22Rv1 (cell line): Measurements from ENCODE around the gene GLYATL3.
A peak's percentile ranks its signal among the peaks of the same experiment; 100 is the strongest.

Experiments used
- H3K27ac ChIP-seq: fragments of 450-650 bp; 2 replicates; pipeline ENCODE4 v1.5.1; 2017
- CTCF ChIP-seq: fragments of 450-650 bp; IDR thresholded peaks from 2 replicates; pipeline ENCODE4 v1.5.1; 2017; ENCODE audit warnings: mild to moderate bottlenecking
- ZFX ChIP-seq: fragments of 450-650 bp; IDR thresholded peaks from 2 replicates; pipeline ENCODE4 v1.6.1; 2017; ENCODE audit warnings: antibody characterized with exemption, borderline replicate concordance

Gene GLYATL3

GRCh38 chr6:49549691-49550491 lies 50.2 kb downstream of the GLYATL3 start:
- peak overlapping the region; percentile 31; the same call in 1 of the 2 replicates for H3K27ac ChIP-seq
- no peak for TF ChIP-seq CTCF

GRCh38 chr6:49550492-49551077 lies 50.9 kb downstream of the GLYATL3 start, which contains the start of gene C6orf141:
Gene C6orf141, plus strand, starts transcription at chr6:49550668. Its CDS starts 125 bp downstream, at chr6:49550793.
- H3K27ac ChIP-seq = peak within 1 kb of the TSS; percentile 31; the same call in 1 of the 2 replicates
- no peak for TF ChIP-seq CTCF
- TF ChIP-seq ZFX = no peak

- no peak overlapping the region for H3K27ac ChIP-seq
- TF ChIP-seq CTCF (no peak), ZFX (no peak)
Measured at GRCh38 chr6:49551078-49551865, 51.5 kb downstream of the GLYATL3 start.

- TF ChIP-seq CTCF (no peak), ZFX (no peak)
- no peak overlapping the region for H3K27ac ChIP-seq
Measured at GRCh38 chr6:49551866-49552129, 52.1 kb downstream of the GLYATL3 start.

GRCh38 chr6:49552596-49552995 lies 52.9 kb downstream of the GLYATL3 start:
- TF ChIP-seq CTCF (no peak), ZFX (no peak)
- H3K27ac ChIP-seq = no peak overlapping the region

GRCh38 chr6:49553384-49553783 lies 53.7 kb downstream of the GLYATL3 start:
- no peak overlapping the region for H3K27ac ChIP-seq
- no peak for TF ChIP-seq CTCF
- no peak for TF ChIP-seq ZFX

- H3K27ac ChIP-seq = peak overlapping the region; percentile 43
- no peak for TF ChIP-seq CTCF
- no peak for TF ChIP-seq ZFX
Measured at GRCh38 chr6:49555951-49556350, 56.2 kb downstream of the GLYATL3 start.
